ENCODE data around the gene TANC1. TPM values are rescaled to one million over a fixed set of nuclear protein-coding genes. Genes with fewer than 3 reads are reported as not detected.

TANC1 gene
- polyA plus RNA-seq, 1 donor (not counting 4 experiments of a cell fraction or from before 2014, with no cell fraction given), result 33.5 TPM

DNA sequence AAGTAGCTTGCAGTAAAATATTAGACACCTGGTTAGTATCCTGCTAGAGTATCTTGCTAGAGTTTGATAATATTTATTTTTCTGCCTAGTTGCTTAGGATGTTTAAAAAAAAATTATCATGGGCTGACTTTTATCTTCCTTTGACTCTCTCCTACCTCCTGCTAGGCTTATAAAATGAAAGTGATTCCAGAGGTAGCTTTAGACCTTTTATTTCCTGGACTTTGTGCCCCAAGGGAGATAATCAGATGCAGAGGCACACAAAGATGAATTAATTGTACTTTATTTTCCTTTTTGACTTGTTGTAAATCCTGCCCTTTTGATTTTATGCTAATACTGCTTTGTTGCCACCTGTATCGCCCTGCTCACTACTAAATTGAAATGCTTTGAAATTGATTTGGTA, 187.4 kb downstream of the TANC1 start:
- dilution Hi-C loops (cut with MboI; ENCODE audit: extremely low pct_ligation_motif_present, low sequenced_read_pairs), result no loop called here
- Histone ChIP-seq H3K36me3 (ENCODE audit: control insufficient read depth in 2 of 2, extremely low read depth in 1 of 2, insufficient read depth in 2 of 2, low read length in 2 of 2) (peaks cover 4 to 16% of the 10 kb centered on the region in 2 experiments), H4K20me1 (ENCODE audit: control insufficient read depth, extremely low read depth, insufficient read depth, low read length) (no peaks in the 10 kb centered on the region), H3K4me3 (ENCODE audit: control insufficient read depth in 2 of 3, extremely low read depth in 1 of 3, insufficient read depth in 2 of 3, low read depth in 1 of 3, low read length in 3 of 3) (peak overlapping the region in 2 of 3 experiments; percentile 1 to 53), H3K4me2 (ENCODE audit: control insufficient read depth, extremely low read depth, insufficient read depth, low read depth, low read length) (peak overlapping the region; percentile 80), H2AFZ (ENCODE audit: control insufficient read depth, low read length) (no peak overlapping the region), H3K79me2 (ENCODE audit: control insufficient read depth, insufficient read depth, low read length) (no peaks in the 10 kb centered on the region), H3K9ac (ENCODE audit: control insufficient read depth, extremely low read depth, insufficient read depth, low read length) (peak overlapping the region; percentile 26), H3K9me3 (ENCODE audit: control insufficient read depth, low read depth, low read length) (no peaks in the 10 kb centered on the region), H3K27ac (ENCODE audit: control insufficient read depth, insufficient read depth, low read length) (peak overlapping the region; percentile 88), H3K27me3 (ENCODE audit: control insufficient read depth, extremely low read depth, insufficient read depth, low read length) (no peaks in the 10 kb centered on the region), H3K9me1 (ENCODE audit: control insufficient read depth, extremely low read depth, insufficient read depth, low read length) (peaks cover 4% of the 10 kb centered on the region), H3K4me1 (ENCODE audit: control insufficient read depth, extremely low read depth, insufficient read depth, low read length) (peaks cover 67% of the 10 kb centered on the region)
- DNase-seq (ENCODE audit: low read depth, low spot score) (no peak), FAIRE-seq (no peak)
- TF ChIP-seq EZH2 (IDR thresholded peaks at IDR 0.05; ENCODE audit: low read length), result no peak
- TF ChIP-seq, protein P1, sequence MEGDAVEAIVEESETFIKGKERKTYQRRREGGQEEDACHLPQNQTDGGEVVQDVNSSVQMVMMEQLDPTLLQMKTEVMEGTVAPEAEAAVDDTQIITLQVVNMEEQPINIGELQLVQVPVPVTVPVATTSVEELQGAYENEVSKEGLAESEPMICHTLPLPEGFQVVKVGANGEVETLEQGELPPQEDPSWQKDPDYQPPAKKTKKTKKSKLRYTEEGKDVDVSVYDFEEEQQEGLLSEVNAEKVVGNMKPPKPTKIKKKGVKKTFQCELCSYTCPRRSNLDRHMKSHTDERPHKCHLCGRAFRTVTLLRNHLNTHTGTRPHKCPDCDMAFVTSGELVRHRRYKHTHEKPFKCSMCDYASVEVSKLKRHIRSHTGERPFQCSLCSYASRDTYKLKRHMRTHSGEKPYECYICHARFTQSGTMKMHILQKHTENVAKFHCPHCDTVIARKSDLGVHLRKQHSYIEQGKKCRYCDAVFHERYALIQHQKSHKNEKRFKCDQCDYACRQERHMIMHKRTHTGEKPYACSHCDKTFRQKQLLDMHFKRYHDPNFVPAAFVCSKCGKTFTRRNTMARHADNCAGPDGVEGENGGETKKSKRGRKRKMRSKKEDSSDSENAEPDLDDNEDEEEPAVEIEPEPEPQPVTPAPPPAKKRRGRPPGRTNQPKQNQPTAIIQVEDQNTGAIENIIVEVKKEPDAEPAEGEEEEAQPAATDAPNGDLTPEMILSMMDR (optimal IDR thresholded peaks at IDR 0.05 in 1 of 3, IDR thresholded peaks at IDR 0.05 in 1 of 3, conservative IDR thresholded peaks at IDR 0.05 in 1 of 3; ENCODE audit: extremely low read depth in 1 of 3, insufficient read depth in 2 of 3, low read length in 3 of 3), result no peak

- peak overlapping the region; percentile 88 for H3K27ac ChIP-seq (ENCODE audit: control insufficient read depth, insufficient read depth, low read length)
Measured at GRCh38 chr2:159156834-159157233, 188.4 kb downstream of the TANC1 start.

More at GRCh38 chr2:159156834-159157233, 188.4 kb downstream of the TANC1 start:
- DNase-seq (ENCODE audit: low read depth, low spot score), result peak; percentile 80
- Histone ChIP-seq H3K27me3 (ENCODE audit: control insufficient read depth, extremely low read depth, insufficient read depth, low read length) (no peaks in the 10 kb centered on the region), H3K9me1 (ENCODE audit: control insufficient read depth, extremely low read depth, insufficient read depth, low read length) (peaks cover 4% of the 10 kb centered on the region), H3K4me1 (ENCODE audit: control insufficient read depth, extremely low read depth, insufficient read depth, low read length) (peaks cover 67% of the 10 kb centered on the region), H3K4me3 (ENCODE audit: control insufficient read depth in 2 of 3, extremely low read depth in 1 of 3, insufficient read depth in 2 of 3, low read depth in 1 of 3, low read length in 3 of 3) (peak overlapping the region in 1 of 3 experiments; percentile 51), H2AFZ (ENCODE audit: control insufficient read depth, low read length) (no peak overlapping the region), H3K9me3 (ENCODE audit: control insufficient read depth, low read depth, low read length) (no peaks in the 10 kb centered on the region), H3K36me3 (ENCODE audit: control insufficient read depth in 2 of 2, extremely low read depth in 1 of 2, insufficient read depth in 2 of 2, low read length in 2 of 2) (peaks cover 5 to 16% of the 10 kb centered on the region in 2 experiments), H3K79me2 (ENCODE audit: control insufficient read depth, insufficient read depth, low read length) (peaks cover 1% of the 10 kb centered on the region), H3K4me2 (ENCODE audit: control insufficient read depth, extremely low read depth, insufficient read depth, low read depth, low read length) (peak overlapping the region; percentile 80), H3K9ac (ENCODE audit: control insufficient read depth, extremely low read depth, insufficient read depth, low read length) (peak overlapping the region; percentile 67), H4K20me1 (ENCODE audit: control insufficient read depth, extremely low read depth, insufficient read depth, low read length) (no peaks in the 10 kb centered on the region)
- TF ChIP-seq, protein P1 (optimal IDR thresholded peaks at IDR 0.05 in 1 of 3, IDR thresholded peaks at IDR 0.05 in 1 of 3, conservative IDR thresholded peaks at IDR 0.05 in 1 of 3; ENCODE audit: extremely low read depth in 1 of 3, insufficient read depth in 2 of 3, low read length in 3 of 3), result no peak
- TF ChIP-seq EZH2 (IDR thresholded peaks at IDR 0.05; ENCODE audit: low read length), result no peak
- dilution Hi-C loops (cut with MboI; ENCODE audit: extremely low pct_ligation_motif_present, low sequenced_read_pairs), result no loop called here
- peak; percentile 92 for FAIRE-seq
